WERI-Rb-1 (cell line): ENCODE measurements around the gene BRCA2.

Source experiments
- DNase-seq: peaks from one replicate; pipeline ENCODE4 v3.0.0-alpha.2; 2020
- H3K27ac ChIP-seq: fragments of 250-450 bp; sonication (Bioruptor Pico); 2 replicates; pipeline ENCODE4 v1.5.1; 2020; ENCODE audit warnings: mild to moderate bottlenecking, moderate library complexity
- H3K27me3 ChIP-seq: fragments of 250-450 bp; sonication (Bioruptor Pico); 2 replicates; pipeline ENCODE4 v1.5.1; 2021; ENCODE audit warnings: mild to moderate bottlenecking, low read depth, moderate library complexity; ENCODE audit not compliant: insufficient read depth, severe bottlenecking
- H3K36me3 ChIP-seq: fragments of 250-450 bp; sonication (Bioruptor Pico); 2 replicates; pipeline ENCODE4 v1.5.1; 2020; ENCODE audit warnings: mild to moderate bottlenecking, moderate library complexity
- H3K4me3 ChIP-seq: 2 replicates; pipeline ENCODE4 v1.5.1; 2011; ENCODE audit warnings: low read depth, mild to moderate bottlenecking, control low read depth, low read length
- H3K9me3 ChIP-seq: fragments of 250-450 bp; sonication (Bioruptor Pico); 2 replicates; pipeline ENCODE4 v1.5.1; 2021; ENCODE audit warnings: mild to moderate bottlenecking, moderate library complexity; ENCODE audit not compliant: severe bottlenecking
- TF ChIP-seq, protein P1 (sequence below): IDR thresholded peaks from 2 replicates; pipeline ENCODE4 v1.5.1; 2011; ENCODE audit warnings: low read depth, mild to moderate bottlenecking, control low read depth, inconsistent platforms, low read length

The BRCA2 gene

DNA sequence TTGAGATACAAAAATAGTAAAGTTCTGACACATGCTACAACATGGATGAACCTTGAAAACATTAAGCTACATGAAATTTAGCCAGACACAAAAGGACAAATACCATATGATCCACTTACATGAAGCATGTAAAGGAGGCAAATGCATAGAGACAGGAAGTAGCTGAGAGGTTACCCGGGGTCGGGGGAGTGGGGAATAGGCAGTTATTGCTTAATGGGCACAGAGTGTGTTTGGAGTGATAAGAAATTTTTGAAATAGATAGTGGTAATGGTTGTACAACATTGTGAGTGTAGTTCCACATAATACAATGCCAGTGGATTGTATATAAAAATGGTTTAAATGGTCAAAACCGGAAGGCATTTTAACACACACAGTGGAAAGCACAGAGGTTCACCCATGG, 108.3 kb downstream of the BRCA2 start:
- Histone ChIP-seq H3K27ac (no peak overlapping the region), H3K4me3 (no peak overlapping the region), H3K27me3 (no peaks in the 10 kb centered on the region), H3K36me3 (no peaks in the 10 kb centered on the region), H3K9me3 (no peaks in the 10 kb centered on the region)
- TF ChIP-seq, protein P1, sequence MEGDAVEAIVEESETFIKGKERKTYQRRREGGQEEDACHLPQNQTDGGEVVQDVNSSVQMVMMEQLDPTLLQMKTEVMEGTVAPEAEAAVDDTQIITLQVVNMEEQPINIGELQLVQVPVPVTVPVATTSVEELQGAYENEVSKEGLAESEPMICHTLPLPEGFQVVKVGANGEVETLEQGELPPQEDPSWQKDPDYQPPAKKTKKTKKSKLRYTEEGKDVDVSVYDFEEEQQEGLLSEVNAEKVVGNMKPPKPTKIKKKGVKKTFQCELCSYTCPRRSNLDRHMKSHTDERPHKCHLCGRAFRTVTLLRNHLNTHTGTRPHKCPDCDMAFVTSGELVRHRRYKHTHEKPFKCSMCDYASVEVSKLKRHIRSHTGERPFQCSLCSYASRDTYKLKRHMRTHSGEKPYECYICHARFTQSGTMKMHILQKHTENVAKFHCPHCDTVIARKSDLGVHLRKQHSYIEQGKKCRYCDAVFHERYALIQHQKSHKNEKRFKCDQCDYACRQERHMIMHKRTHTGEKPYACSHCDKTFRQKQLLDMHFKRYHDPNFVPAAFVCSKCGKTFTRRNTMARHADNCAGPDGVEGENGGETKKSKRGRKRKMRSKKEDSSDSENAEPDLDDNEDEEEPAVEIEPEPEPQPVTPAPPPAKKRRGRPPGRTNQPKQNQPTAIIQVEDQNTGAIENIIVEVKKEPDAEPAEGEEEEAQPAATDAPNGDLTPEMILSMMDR, result no peak
- no peak for DNase-seq

DNA sequence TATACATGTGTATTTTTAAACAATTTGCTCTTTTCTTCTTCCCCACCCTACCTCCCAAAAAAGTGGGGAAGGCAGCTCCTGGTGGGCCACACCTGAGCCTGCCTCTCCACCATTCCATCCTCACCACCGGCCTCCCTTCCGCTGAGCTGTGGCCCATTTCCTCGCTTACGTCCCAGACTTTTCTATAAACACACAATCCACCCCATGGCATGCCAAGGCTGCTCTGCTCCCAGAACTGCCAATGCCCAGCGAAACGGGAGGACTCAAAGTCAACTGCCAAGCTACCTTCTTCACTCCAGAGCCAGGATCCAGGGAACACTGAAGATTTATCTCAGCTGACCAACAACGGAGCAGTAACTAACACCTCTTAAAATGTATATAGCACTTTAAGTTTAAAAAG, 109.8 kb downstream of the BRCA2 start:
- Histone ChIP-seq H3K4me3 (no peak overlapping the region), H3K27me3 (no peaks in the 10 kb centered on the region), H3K27ac (no peak overlapping the region), H3K36me3 (no peaks in the 10 kb centered on the region), H3K9me3 (no peaks in the 10 kb centered on the region)
- TF ChIP-seq, protein P1, result no peak
- DNase-seq, result no peak

DNA sequence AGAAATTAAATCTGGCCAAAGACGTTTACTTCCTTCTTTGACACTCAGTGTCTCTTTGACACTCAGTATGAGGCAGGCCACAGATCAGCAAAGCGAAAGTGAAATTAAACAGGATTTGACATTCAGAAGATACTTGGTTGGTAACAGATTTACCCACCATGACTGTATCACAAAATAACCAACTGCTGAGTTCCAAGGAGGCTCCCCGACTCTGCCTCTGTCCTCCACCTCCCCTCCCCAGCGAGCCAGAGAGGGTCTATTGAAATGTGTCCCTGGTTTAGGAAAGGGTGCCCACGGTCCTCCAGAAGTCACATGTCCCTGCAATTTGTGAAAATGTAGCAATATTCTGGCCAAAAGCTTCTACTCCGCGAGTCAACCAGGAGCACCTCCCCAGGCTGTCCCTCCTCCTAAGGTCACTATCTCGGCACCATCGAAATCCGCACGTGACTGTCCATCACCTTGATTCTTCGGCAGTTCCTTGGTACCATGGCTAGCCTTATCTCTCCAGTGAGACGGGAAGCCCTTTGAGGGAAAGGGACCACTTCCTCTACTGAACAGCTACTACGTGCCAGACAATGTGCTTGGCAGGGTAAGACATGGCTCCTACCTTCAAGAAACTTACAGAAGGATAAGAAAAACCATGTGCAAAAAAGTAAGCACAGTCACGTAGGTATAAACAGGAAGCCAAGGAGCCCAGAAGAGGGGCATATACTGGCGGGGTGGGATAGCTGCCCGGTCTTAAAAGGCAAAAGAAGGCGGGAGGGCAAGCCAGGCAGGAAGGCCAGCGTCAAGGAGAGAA, 111.1 kb downstream of the BRCA2 start:
- DNase-seq, result no peak
- TF ChIP-seq, protein P1, result no peak
- Histone ChIP-seq H3K27ac (no peak overlapping the region), H3K36me3 (no peaks in the 10 kb centered on the region), H3K27me3 (no peaks in the 10 kb centered on the region), H3K9me3 (no peaks in the 10 kb centered on the region), H3K4me3 (peak overlapping the region; percentile 89)

DNA sequence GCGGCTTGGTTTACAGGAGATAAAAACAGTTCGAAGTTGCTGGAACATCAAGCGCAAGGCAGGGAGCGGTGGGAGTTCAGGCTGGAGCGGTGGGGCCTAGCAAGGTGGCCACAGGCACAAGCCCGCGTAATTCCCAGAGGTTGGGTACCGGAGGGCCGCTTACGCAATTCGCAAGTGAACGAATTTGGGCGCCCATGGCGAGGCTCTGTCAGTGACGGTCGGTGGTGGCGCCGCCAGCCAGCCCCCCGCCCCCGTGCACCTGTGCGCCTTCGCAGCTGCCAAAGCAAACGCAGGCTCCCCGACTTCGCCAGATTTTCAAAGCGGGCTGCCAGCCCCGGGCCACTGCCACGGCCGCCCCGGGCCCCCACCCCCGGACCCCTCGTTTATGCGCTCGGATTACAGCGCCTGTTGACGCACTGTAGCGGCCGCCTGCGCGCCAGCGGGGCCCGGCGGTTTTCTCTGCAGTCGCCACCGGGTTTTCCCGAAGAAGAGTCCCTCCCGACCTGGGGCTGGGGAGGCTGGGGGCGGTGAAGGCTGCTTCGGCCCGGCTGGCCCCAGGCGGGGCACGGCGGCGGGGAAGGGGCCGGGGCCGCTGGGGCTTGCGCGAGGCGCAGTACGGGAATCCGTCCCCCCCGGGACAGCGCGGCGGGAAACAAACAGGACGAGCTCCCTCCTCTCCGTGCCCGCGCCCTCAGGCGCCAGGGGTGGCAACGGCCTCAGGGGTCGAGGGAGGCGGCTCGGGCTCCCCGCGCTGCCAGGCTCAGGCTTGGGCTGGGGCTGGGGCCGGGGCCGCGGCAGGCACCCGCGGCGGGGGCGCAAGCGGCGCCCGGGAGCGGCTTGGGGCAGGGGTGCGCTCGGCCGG, 111.9 kb downstream of the BRCA2 start:
- H3K36me3 ChIP-seq, result no peaks in the 10 kb centered on the region
- peak; percentile 28 for DNase-seq
- TF ChIP-seq, protein P1, result no peak
- no peaks in the 10 kb centered on the region for H3K27me3 ChIP-seq
- H3K4me3 ChIP-seq, result peak overlapping the region; percentile 89
- H3K27ac ChIP-seq, result peak overlapping the region; percentile 47; the same call in 1 of the 2 replicates
- H3K9me3 ChIP-seq, result no peaks in the 10 kb centered on the region

DNA sequence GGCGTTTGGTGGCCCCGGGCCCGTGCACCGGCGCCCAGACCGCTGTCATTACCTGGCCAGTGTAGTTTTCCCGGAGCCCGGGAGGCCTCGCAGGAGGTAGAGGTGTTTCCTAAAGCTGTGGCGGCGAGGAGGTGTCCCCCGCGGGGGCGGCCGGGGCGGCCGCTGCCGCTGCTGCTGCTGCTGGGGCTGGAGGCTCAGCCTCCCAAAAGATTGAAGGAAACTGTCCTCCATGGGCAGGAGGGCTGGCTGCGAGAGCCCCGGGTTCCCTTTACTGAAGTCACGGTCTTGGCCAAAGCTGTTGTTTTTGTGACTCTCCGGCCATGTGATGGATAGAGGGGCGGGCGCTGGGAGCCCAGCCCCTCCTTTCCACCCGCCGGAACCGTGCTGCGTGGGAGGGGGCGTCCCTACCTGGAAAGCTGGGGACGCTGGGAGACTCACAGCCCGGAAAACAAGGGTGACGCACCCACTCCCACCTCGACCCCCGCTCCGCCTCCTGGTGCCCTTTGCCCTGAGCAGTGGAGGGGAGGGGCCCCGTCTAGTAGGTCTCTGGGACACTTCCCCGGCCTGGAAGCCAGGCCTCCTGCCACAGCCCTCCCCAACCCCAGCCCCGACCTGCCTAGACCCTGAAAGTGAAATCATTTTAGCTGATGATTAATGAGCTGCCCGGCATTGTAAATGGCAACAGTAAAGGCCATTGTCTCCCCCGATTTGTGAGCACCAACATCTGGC, 112.7 kb downstream of the BRCA2 start, which contains the start of gene N4BP2L1:
N4BP2L1 (minus strand) TSS at position 279 of the 729 bp plus-strand sequence; CDS start at position 231, 48 bp downstream.
- Histone ChIP-seq H3K4me3 (peak within 1 kb of the TSS; percentile 89), H3K9me3 (no peaks in the 10 kb centered on the region), H3K36me3 (no peaks in the 10 kb centered on the region), H3K27me3 (no peaks in the 10 kb centered on the region), H3K27ac (peak within 1 kb of the TSS; percentile 47)
- TF ChIP-seq, protein P1, result no peak
- DNase-seq, result peak; percentile 51
